IMR-90 (cell line): Measurements from ENCODE around the gene CCDC85B. TPM values are rescaled to one million over a fixed set of nuclear protein-coding genes. Genes with fewer than 3 reads are reported as not detected.

Experiments
- ATAC-seq: fragments of 200-7000 bp; cut with Tn5 transposase; 2 replicates; pipeline ENCODE4 v1.9.1; 2020; ENCODE audit warnings: low read depth, mild to moderate bottlenecking, moderate library complexity
- BruUV-seq: library from RNA; stranded (reverse); fragments of 400-500 nt; replicated peaks from 2 replicates; lab custom pipeline; 2021; lab: Mats Ljungman, UMichigan
- CTCF ChIA-PET: fragments of 300-600 bp; formaldehyde crosslinking; extraction: SDS; loops from one replicate; lab custom pipeline; 2021; ENCODE audit warnings: antibody characterized with exemption; lab: Yijun Ruan, JAX
- POLR2A ChIA-PET: fragments of 300-600 bp; sonication (Branson Sonifier 250); formaldehyde crosslinking; loops from one replicate; lab custom pipeline; 2022; ENCODE audit warnings: antibody characterized with exemption; ENCODE audit not compliant: unreplicated experiment; lab: Charles Lee
- DNase-seq: peaks from one replicate; pipeline ENCODE4 v3.0.0; 2013
- H2AFZ ChIP-seq: replicated peaks from 2 replicates; pipeline ENCODE3; 2013; ENCODE audit warnings: low read length, mild to moderate bottlenecking; ENCODE audit not compliant: poor library complexity
- H2AK5ac ChIP-seq: 2 replicates; pipeline ENCODE4 v1.6.1; 2013; ENCODE audit warnings: low read depth, low read length, inconsistent platforms
- H2AK9ac ChIP-seq: replicated peaks from 2 replicates; pipeline ENCODE3; 2013; ENCODE audit warnings: mild to moderate bottlenecking, low read depth, low read length, moderate library complexity; ENCODE audit not compliant: poor library complexity
- H2BK120ac ChIP-seq: 2 replicates; pipeline ENCODE4 v1.6.1; 2013; ENCODE audit warnings: low read depth, low read length, inconsistent platforms
- H2BK15ac ChIP-seq: 3 replicates; pipeline ENCODE4 v1.6.1; 2013; ENCODE audit warnings: low read depth, low read length, inconsistent platforms
- H2BK20ac ChIP-seq: 2 replicates; pipeline ENCODE4 v1.6.1; 2013; ENCODE audit warnings: low read depth, mild to moderate bottlenecking, inconsistent platforms, low read length, moderate library complexity
- H2BK5ac ChIP-seq: 2 replicates; pipeline ENCODE4 v1.6.1; 2013; ENCODE audit warnings: mild to moderate bottlenecking, low read depth, low read length, inconsistent platforms; ENCODE audit not compliant: poor library complexity, severe bottlenecking
- H3K14ac ChIP-seq: replicated peaks from 2 replicates; pipeline ENCODE4 v1.6.1; 2013; ENCODE audit warnings: low read depth, low read length, inconsistent platforms
- H3K18ac ChIP-seq: 2 replicates; pipeline ENCODE4 v1.6.1; 2013; ENCODE audit warnings: low read depth, low read length, control low read depth
- H3K23ac ChIP-seq: 2 replicates; pipeline ENCODE4 v1.6.1; 2013; ENCODE audit warnings: low read depth, low read length, inconsistent platforms
- H3K27ac ChIP-seq: 2 replicates; pipeline ENCODE4 v1.5.1; 2013; ENCODE audit warnings: mild to moderate bottlenecking, control low read depth, low read length; ENCODE audit not compliant: insufficient read depth
- H3K27me3 ChIP-seq: 2 replicates; pipeline ENCODE4 v1.6.1; 2013; ENCODE audit warnings: low read length; ENCODE audit not compliant: control insufficient read depth, insufficient read depth
- H3K36me3 ChIP-seq: 2 replicates; pipeline ENCODE4 v1.6.1; 2013; ENCODE audit warnings: low read length, mixed read lengths; ENCODE audit not compliant: control insufficient read depth, insufficient read depth
- H3K4ac ChIP-seq: 2 replicates; pipeline ENCODE4 v1.6.1; 2013; ENCODE audit warnings: low read depth, low read length, inconsistent platforms
- H3K4me1 ChIP-seq: 2 replicates; pipeline ENCODE4 v1.6.1; 2013; ENCODE audit warnings: low read length, mixed read lengths; ENCODE audit not compliant: control insufficient read depth, insufficient read depth
- H3K4me2 ChIP-seq: 2 replicates; pipeline ENCODE4 v1.6.1; 2013; ENCODE audit warnings: low read depth, mild to moderate bottlenecking, control low read depth, low read length, moderate library complexity
- H3K4me3 ChIP-seq: 2 replicates; pipeline ENCODE4 v1.5.1; 2013; ENCODE audit warnings: low read depth, mild to moderate bottlenecking, control low read depth, low read length, moderate library complexity; ENCODE audit not compliant: insufficient read depth
- H3K56ac ChIP-seq: 2 replicates; pipeline ENCODE4 v1.6.1; 2013; ENCODE audit warnings: low read length, inconsistent platforms; ENCODE audit not compliant: insufficient read depth; ENCODE audit errors: extremely low read depth
- H3K79me1 ChIP-seq, 2 experiments: 2 replicates each; pipeline ENCODE4 v1.6.1; 2013; ENCODE audit warnings: low read length in 2 of 2, inconsistent platforms in 1 of 2, low read depth in 1 of 2
- H3K9ac ChIP-seq: 2 replicates; pipeline ENCODE4 v1.6.1; 2013; ENCODE audit warnings: low read depth, low read length, control low read depth
- H3K9me1 ChIP-seq: 2 replicates; pipeline ENCODE4 v1.6.1; 2013; ENCODE audit warnings: low read length, inconsistent platforms; ENCODE audit not compliant: insufficient read depth
- H3K9me3 ChIP-seq: 2 replicates; pipeline ENCODE4 v1.6.1; 2013; ENCODE audit warnings: low read length; ENCODE audit not compliant: control insufficient read depth, insufficient read depth
- H4K20me1 ChIP-seq: 2 replicates; pipeline ENCODE4 v1.6.1; 2013; ENCODE audit warnings: low read length, inconsistent platforms; ENCODE audit not compliant: insufficient read depth
- H4K5ac ChIP-seq: 2 replicates; pipeline ENCODE4 v1.6.1; 2013; ENCODE audit warnings: mild to moderate bottlenecking, low read depth, low read length, control low read depth
- H4K8ac ChIP-seq, 2 experiments: 2 replicates each; pipeline ENCODE4 v1.6.1; 2013; ENCODE audit warnings: low read depth in 2 of 2, low read length in 2 of 2, control low read depth in 1 of 2, inconsistent platforms in 1 of 2
- H4K91ac ChIP-seq: 2 replicates; pipeline ENCODE4 v1.6.1; 2013; ENCODE audit warnings: low read depth, low read length, inconsistent platforms; ENCODE audit not compliant: insufficient read depth
- BHLHE40 ChIP-seq: fragments of 150-350 bp; IDR thresholded peaks from 2 replicates; pipeline ENCODE4 v1.6.1; 2016; ENCODE audit warnings: mild to moderate bottlenecking, low read depth, low read length
- CEBPB ChIP-seq: IDR thresholded peaks from 2 replicates; pipeline ENCODE4 v1.6.1; 2012; ENCODE audit warnings: low read depth, low read length, improper control_type of control experiment
- MAFK ChIP-seq: IDR thresholded peaks from 2 replicates; pipeline ENCODE4 v1.6.1; 2012; ENCODE audit warnings: low read depth, low read length, improper control_type of control experiment
- MAZ ChIP-seq: IDR thresholded peaks from 2 replicates; pipeline ENCODE4 v1.6.1; 2012; ENCODE audit warnings: low read depth, mild to moderate bottlenecking, low read length, improper control_type of control experiment, moderate library complexity, borderline replicate concordance
- POLR2A ChIP-seq: IDR thresholded peaks from 2 replicates; pipeline ENCODE4 v1.6.1; 2012; ENCODE audit warnings: mild to moderate bottlenecking, low read depth, low read length
- RAD21 ChIP-seq: IDR thresholded peaks from 2 replicates; pipeline ENCODE4 v1.6.1; 2012; ENCODE audit warnings: low read length, improper control_type of control experiment
- SMC3 ChIP-seq: fragments of 150-350 bp; IDR thresholded peaks from 2 replicates; pipeline ENCODE4 v1.6.1; 2016; ENCODE audit warnings: low read depth, mild to moderate bottlenecking, antibody characterized with exemption, low read length, moderate library complexity
- WGBS, 2 experiments: methylation state at CpG; one replicate each; pipeline versions ENCODE4 v1.1.5 to v1.1.7; 2013; ENCODE audit warnings: missing lambda C conversion rate in 2 of 2; ENCODE audit not compliant: insufficient read length in 1 of 2; ENCODE audit errors: extremely low coverage in 2 of 2; 5-methylcytosine and 5-hydroxymethylcytosine counted together
- dilution Hi-C: fragments of 300-500 bp; cut with HindIII; formaldehyde crosslinking; loops from one replicate; pipeline ENCODE4 v1.14.3; 2018; ENCODE audit warnings: low sequenced_read_pairs; ENCODE audit not compliant: unreplicated experiment
- in situ Hi-C: fragments of 300-500 bp; cut with MboI; formaldehyde crosslinking; loops from 3 replicates; pipeline ENCODE4 v1.14.3; 2019; ENCODE audit warnings: low sequenced_read_pairs, inconsistent platforms, mixed read lengths
- intact Hi-C: fragments of 100-400 bp; cut with micrococcal nuclease; formaldehyde crosslinking; loops from 2 replicates; pipeline ENCODE4 v1.10.0; 2022
- polyA plus RNA-seq, 3 experiments: library from polyadenylated mRNA; depleted of rRNA; stranded (reverse); fragments of >200 nt; gene quantifications; 2 replicates each; pipeline ENCODE4 v1.2.3, GENCODE V29; 2012; ENCODE audit warnings: low replicate concordance in 1 of 3
- total RNA-seq: library from RNA; depleted of rRNA; stranded (reverse); fragments of >200 nt; gene quantifications from 2 replicates; pipeline ENCODE4 v1.2.3, GENCODE V29; 2012

CCDC85B gene
- total and polyA plus RNA-seq, 2 of the 4 experiments (the other 2 are of a cell fraction), result 17.6 to 35.4 TPM

DNA sequence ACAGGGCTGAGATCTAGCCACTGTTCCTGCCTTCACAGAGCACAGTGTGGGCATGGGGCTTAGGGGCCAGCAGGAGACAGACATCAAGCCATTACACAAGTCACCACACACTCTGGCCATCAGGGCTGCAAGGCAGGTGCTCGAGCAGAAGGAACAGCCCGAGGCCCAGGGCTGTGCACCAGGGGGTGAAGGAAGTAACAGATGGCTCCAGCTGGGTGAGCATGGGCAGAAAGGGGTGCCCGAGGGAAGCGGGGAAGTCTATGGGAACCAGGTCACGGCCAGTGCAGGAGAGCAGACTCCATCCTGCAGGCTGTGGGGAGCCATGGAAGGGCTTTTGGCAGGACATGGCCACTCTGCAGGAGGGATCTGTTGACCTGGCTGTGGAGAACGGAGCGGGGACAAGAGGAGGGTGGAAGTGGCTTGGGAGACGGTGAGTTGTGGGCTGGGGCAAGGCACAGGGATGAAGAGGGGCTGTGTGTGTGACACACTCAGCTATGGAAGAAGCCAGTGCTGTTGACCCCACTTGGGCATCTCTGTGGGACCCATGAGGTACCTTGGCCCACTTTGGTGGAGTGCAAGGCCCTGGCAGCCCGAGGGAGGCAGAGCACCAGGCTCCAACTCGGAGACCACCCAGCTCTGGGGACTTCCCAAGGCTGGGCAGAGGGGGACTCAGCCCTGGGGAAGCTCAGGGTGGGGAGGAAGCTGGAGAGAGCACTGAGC lies 24.8 kb downstream of the CCDC85B start:
- H3K27me3 ChIP-seq, result no peaks in the 10 kb centered on the region
- peak overlapping the region; percentile 100 for H2BK5ac ChIP-seq
- dilution Hi-C loops, result no loop called here
- H4K91ac ChIP-seq, result peak overlapping the region; percentile 100
- peak overlapping the region; percentile 100 for H2AK5ac ChIP-seq
- H3K79me1 ChIP-seq, result peaks cover 20 to 70% of the 10 kb centered on the region in 2 experiments; a peak in 3 of 4 replicates
- peak overlapping the region; percentile 99 for H4K8ac ChIP-seq
- in situ Hi-C loops, result no loop called here
- peaks cover 43% of the 10 kb centered on the region for H3K9me1 ChIP-seq
- DNase-seq (no peak), ATAC-seq (peak; percentile 54)
- peak overlapping the region; percentile 99 for H3K27ac ChIP-seq
- H3K4me1 ChIP-seq, result peaks cover 55% of the 10 kb centered on the region
- H3K36me3 ChIP-seq, result peaks cover 13% of the 10 kb centered on the region
- CTCF ChIA-PET, result interaction anchor here (1.0 to 1.2 kb wide), 3 partner anchors 24 to 27 kb away, joined by 3 to 9 read pairs (median 4); partner anchors contain the start of genes CCDC85B and FIBP
- POLR2A ChIA-PET, result interaction anchor here (0.6 to 2.4 kb wide), 4 partner anchors 13 to 43 kb away, joined by 3 to 20 read pairs (median 10); partner anchors contain the start of genes CCDC85B, FIBP and FOSL1
- H2AK9ac ChIP-seq, result peak overlapping the region; percentile 99
- TF ChIP-seq SMC3 (no peak), CEBPB (no peak), MAFK (no peak), RAD21 (peak; percentile 28; the same call in 1 of the 2 replicates), BHLHE40 (no peak), MAZ (peak; percentile 96), POLR2A (peak; percentile 50; the same call in 1 of the 2 replicates)
- peak overlapping the region; percentile 99 for H2BK15ac ChIP-seq
- H3K4me2 ChIP-seq, result peak overlapping the region; percentile 43
- peak overlapping the region; percentile 72 for H3K9ac ChIP-seq
- intact Hi-C loops, result loop anchor here (1.0 to 5.0 kb wide), 3 partner anchors 14 to 57 kb away; partner anchors contain the start of genes CFL1, FOSL1 and SART1
- no peaks in the 10 kb centered on the region for H3K9me3 ChIP-seq
- peak overlapping the region; percentile 100 for H3K4ac ChIP-seq
- peaks cover 6% of the 10 kb centered on the region for H4K20me1 ChIP-seq
- peak overlapping the region; percentile 98 for H4K5ac ChIP-seq
- peak overlapping the region; percentile 98 for H3K18ac ChIP-seq
- 28% methylated on average over 8 of the region's 10 CpGs; no CpG with 5 or more reads in 1 of the 2 experiments for WGBS, 2 experiments
- peak overlapping the region; percentile 100 for H2BK20ac ChIP-seq
- H3K4me3 ChIP-seq, result no peak overlapping the region
- H3K56ac ChIP-seq, result peak overlapping the region; percentile 99
- no TSS peak for BruUV-seq
- peak overlapping the region; percentile 99 for H3K23ac ChIP-seq
- H3K14ac ChIP-seq, result peak overlapping the region; percentile 100
- peak overlapping the region; percentile 100 for H2BK120ac ChIP-seq
- H2AFZ ChIP-seq, result peak overlapping the region; percentile 71
